C4-2B (cell line): ENCODE measurements around the gene TCF4.

Experiments used
- ZFX ChIP-seq: fragments of 450-650 bp; IDR thresholded peaks from 2 replicates; pipeline ENCODE4 v1.6.1; 2017
- TF ChIP-seq, protein P1 (sequence below): fragments of 450-650 bp; conservative IDR thresholded peaks from 2 replicates; pipeline ENCODE4 v1.5.1; 2017; ENCODE audit warnings: mild to moderate bottlenecking

DNA sequence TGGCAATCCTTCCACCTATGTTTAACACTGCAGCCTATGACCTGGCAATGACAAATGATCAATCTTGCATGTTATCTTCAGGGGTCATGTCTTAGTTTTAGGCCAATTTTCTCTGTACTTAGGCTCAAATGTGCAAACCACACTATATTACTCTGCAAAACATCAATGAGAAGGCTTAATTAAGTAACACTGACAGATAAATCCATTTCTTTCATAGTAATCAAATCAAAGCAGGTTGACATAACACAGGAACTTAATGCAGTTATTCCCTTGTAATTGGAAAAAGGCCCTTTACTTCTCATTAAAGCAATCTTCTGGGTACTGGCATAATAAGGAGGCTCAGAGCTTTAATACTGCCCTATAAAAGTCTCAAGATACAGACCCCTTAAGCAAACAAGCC is 114.4 kb downstream of the TCF4 start:
- TF ChIP-seq, protein P1, sequence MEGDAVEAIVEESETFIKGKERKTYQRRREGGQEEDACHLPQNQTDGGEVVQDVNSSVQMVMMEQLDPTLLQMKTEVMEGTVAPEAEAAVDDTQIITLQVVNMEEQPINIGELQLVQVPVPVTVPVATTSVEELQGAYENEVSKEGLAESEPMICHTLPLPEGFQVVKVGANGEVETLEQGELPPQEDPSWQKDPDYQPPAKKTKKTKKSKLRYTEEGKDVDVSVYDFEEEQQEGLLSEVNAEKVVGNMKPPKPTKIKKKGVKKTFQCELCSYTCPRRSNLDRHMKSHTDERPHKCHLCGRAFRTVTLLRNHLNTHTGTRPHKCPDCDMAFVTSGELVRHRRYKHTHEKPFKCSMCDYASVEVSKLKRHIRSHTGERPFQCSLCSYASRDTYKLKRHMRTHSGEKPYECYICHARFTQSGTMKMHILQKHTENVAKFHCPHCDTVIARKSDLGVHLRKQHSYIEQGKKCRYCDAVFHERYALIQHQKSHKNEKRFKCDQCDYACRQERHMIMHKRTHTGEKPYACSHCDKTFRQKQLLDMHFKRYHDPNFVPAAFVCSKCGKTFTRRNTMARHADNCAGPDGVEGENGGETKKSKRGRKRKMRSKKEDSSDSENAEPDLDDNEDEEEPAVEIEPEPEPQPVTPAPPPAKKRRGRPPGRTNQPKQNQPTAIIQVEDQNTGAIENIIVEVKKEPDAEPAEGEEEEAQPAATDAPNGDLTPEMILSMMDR = no peak
- no peak for TF ChIP-seq ZFX
